ENCODE data around the gene ARHGEF19.

DNA sequence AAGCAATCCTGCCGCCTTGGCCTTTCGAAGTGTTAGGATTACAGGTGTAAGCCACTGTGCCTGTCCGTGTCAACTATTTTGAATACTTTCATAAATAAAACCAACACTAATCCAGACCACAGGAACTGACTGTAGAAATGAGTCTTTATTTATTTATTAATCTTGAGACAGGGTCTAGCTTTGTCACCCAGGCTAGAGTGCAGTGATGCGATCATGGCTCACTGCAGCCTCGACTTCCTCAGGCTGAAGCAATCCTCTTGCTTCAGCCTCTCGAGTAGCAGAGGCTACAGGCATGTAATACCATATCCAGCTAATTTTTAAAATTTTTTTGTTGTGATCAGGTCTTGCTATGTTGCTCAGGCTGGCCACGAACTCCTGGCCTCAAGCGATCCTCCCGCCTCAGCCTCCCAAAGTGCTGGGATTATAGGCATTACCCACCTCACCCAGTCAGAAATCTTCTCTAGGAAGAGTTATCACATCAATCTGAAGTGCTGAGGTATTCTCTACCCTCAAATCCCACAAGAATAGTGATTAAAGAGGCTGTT lies 46.2 kb upstream of the ARHGEF19 start:
- TF ChIP-seq OSR1 (CRISPR knock-in tag; IDR thresholded peaks at IDR 0.05) (no peak), PPARA (CRISPR knock-in tag; IDR thresholded peaks at IDR 0.05; ENCODE audit: borderline replicate concordance) (no peak), RARB (CRISPR knock-in tag; IDR thresholded peaks at IDR 0.05) (no peak), ZNF8 (CRISPR knock-in tag; IDR thresholded peaks at IDR 0.05) (no peak), ZFP30 (CRISPR knock-in tag; IDR thresholded peaks at IDR 0.05) (no peak)
- TF ChIP-seq, protein P1, sequence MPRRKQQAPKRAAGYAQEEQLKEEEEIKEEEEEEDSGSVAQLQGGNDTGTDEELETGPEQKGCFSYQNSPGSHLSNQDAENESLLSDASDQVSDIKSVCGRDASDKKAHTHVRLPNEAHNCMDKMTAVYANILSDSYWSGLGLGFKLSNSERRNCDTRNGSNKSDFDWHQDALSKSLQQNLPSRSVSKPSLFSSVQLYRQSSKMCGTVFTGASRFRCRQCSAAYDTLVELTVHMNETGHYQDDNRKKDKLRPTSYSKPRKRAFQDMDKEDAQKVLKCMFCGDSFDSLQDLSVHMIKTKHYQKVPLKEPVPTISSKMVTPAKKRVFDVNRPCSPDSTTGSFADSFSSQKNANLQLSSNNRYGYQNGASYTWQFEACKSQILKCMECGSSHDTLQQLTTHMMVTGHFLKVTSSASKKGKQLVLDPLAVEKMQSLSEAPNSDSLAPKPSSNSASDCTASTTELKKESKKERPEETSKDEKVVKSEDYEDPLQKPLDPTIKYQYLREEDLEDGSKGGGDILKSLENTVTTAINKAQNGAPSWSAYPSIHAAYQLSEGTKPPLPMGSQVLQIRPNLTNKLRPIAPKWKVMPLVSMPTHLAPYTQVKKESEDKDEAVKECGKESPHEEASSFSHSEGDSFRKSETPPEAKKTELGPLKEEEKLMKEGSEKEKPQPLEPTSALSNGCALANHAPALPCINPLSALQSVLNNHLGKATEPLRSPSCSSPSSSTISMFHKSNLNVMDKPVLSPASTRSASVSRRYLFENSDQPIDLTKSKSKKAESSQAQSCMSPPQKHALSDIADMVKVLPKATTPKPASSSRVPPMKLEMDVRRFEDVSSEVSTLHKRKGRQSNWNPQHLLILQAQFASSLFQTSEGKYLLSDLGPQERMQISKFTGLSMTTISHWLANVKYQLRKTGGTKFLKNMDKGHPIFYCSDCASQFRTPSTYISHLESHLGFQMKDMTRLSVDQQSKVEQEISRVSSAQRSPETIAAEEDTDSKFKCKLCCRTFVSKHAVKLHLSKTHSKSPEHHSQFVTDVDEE (CRISPR knock-in tag; IDR thresholded peaks at IDR 0.05), result no peak
- TF ChIP-seq, protein P2, sequence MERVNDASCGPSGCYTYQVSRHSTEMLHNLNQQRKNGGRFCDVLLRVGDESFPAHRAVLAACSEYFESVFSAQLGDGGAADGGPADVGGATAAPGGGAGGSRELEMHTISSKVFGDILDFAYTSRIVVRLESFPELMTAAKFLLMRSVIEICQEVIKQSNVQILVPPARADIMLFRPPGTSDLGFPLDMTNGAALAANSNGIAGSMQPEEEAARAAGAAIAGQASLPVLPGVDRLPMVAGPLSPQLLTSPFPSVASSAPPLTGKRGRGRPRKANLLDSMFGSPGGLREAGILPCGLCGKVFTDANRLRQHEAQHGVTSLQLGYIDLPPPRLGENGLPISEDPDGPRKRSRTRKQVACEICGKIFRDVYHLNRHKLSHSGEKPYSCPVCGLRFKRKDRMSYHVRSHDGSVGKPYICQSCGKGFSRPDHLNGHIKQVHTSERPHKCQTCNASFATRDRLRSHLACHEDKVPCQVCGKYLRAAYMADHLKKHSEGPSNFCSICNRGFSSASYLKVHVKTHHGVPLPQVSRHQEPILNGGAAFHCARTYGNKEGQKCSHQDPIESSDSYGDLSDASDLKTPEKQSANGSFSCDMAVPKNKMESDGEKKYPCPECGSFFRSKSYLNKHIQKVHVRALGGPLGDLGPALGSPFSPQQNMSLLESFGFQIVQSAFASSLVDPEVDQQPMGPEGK (CRISPR knock-in tag; IDR thresholded peaks at IDR 0.05; ENCODE audit: borderline replicate concordance), result no peak
- TF ChIP-seq, protein P3, sequence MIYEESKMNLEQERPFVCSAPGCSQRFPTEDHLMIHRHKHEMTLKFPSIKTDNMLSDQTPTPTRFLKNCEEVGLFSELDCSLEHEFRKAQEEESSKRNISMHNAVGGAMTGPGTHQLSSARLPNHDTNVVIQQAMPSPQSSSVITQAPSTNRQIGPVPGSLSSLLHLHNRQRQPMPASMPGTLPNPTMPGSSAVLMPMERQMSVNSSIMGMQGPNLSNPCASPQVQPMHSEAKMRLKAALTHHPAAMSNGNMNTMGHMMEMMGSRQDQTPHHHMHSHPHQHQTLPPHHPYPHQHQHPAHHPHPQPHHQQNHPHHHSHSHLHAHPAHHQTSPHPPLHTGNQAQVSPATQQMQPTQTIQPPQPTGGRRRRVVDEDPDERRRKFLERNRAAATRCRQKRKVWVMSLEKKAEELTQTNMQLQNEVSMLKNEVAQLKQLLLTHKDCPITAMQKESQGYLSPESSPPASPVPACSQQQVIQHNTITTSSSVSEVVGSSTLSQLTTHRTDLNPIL (CRISPR knock-in tag; IDR thresholded peaks at IDR 0.05; ENCODE audit: low read depth), result no peak
